ENCODE results near the gene CENPP.

DNA sequence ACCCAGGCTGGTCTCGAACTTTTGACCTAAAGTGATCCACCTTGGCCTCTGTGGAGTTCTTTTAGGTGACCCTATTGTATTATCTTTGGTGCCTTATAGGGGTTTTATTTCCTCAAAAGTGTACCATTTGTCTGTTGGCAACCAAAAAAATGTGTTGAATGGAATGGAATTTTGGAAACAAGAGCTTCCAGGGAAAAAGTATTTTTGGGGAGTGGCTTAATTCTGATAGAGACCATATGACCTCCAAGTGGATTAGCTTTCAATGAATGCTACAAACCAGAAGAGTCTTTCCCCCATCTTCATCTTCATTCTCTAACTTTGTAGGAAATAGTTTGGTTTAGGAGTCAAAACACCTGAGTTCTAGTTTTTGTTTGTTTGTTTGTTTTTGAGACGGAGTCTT is 82.1 kb downstream of the CENPP start:
- TF ChIP-seq, protein P1, sequence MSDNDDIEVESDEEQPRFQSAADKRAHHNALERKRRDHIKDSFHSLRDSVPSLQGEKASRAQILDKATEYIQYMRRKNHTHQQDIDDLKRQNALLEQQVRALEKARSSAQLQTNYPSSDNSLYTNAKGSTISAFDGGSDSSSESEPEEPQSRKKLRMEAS (IDR thresholded peaks at IDR 0.05), result no peak
- TF ChIP-seq TAF1 (IDR thresholded peaks at IDR 0.05; ENCODE audit: low read depth) (no peak), FOXM1 (IDR thresholded peaks at IDR 0.05; ENCODE audit: borderline replicate concordance, low read depth) (no peak), CREB1 (IDR thresholded peaks at IDR 0.05; ENCODE audit: low read depth) (no peak)
- TF ChIP-seq, protein P2, sequence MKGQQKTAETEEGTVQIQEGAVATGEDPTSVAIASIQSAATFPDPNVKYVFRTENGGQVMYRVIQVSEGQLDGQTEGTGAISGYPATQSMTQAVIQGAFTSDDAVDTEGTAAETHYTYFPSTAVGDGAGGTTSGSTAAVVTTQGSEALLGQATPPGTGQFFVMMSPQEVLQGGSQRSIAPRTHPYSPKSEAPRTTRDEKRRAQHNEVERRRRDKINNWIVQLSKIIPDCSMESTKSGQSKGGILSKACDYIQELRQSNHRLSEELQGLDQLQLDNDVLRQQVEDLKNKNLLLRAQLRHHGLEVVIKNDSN (IDR thresholded peaks at IDR 0.05), result no peak

Measured in Ishikawa (cell line).